Trophoblast cell (in vitro differentiated cells and primary cell): ENCODE measurements around the gene PAX6.

Experiments
- DNase-seq, 2 donors: peaks; one replicate each; pipeline ENCODE4 v3.0.0-alpha.2; 2016
- H2AFZ ChIP-seq: 2 replicates; pipeline ENCODE4 v1.6.1; 2013; ENCODE audit warnings: low read length, moderate library complexity, mild to moderate bottlenecking; ENCODE audit not compliant: insufficient read depth, poor library complexity
- H2AK5ac ChIP-seq: 2 replicates; pipeline ENCODE4 v1.6.1; 2013; ENCODE audit warnings: mild to moderate bottlenecking, low read length
- H2BK120ac ChIP-seq: 2 replicates; pipeline ENCODE4 v1.6.1; 2013; ENCODE audit warnings: low read length, mild to moderate bottlenecking, moderate library complexity; ENCODE audit not compliant: insufficient read depth, poor library complexity
- H2BK12ac ChIP-seq: 2 replicates; pipeline ENCODE4 v1.6.1; 2013; ENCODE audit warnings: mild to moderate bottlenecking, low read length, moderate library complexity
- H2BK5ac ChIP-seq: 2 replicates; pipeline ENCODE4 v1.6.1; 2013; ENCODE audit warnings: low read length, low read depth, moderate library complexity, mild to moderate bottlenecking; ENCODE audit not compliant: poor library complexity
- H3K14ac ChIP-seq: 2 replicates; pipeline ENCODE4 v1.6.1; 2013; ENCODE audit warnings: mild to moderate bottlenecking, low read length
- H3K18ac ChIP-seq: 2 replicates; pipeline ENCODE4 v1.6.1; 2013; ENCODE audit warnings: mild to moderate bottlenecking, low read length
- H3K23ac ChIP-seq: 2 replicates; pipeline ENCODE4 v1.6.1; 2013; ENCODE audit warnings: low read length
- H3K27ac ChIP-seq: 2 replicates; pipeline ENCODE4 v1.5.1; 2013; ENCODE audit warnings: low read depth, mild to moderate bottlenecking, inconsistent platforms, low read length, moderate library complexity
- H3K27me3 ChIP-seq: 2 replicates; pipeline ENCODE4 v1.6.1; 2013; ENCODE audit warnings: inconsistent platforms, mild to moderate bottlenecking, low read length, moderate library complexity; ENCODE audit not compliant: insufficient read depth
- H3K36me3 ChIP-seq, 2 experiments: 1 replicate in 1 of 2; 2 replicates in 1 of 2; pipeline ENCODE4 v1.6.1; 2013; ENCODE audit warnings: low read length in 2 of 2, mild to moderate bottlenecking in 2 of 2, moderate library complexity in 1 of 2; ENCODE audit not compliant: insufficient read depth in 2 of 2, control insufficient read depth in 1 of 2
- H3K4ac ChIP-seq: 2 replicates; pipeline ENCODE4 v1.6.1; 2013; ENCODE audit warnings: low read depth, mild to moderate bottlenecking, low read length, moderate library complexity
- H3K4me1 ChIP-seq, 2 experiments: 1 replicate in 1 of 2; 2 replicates in 1 of 2; pipeline ENCODE4 v1.6.1; 2013; ENCODE audit warnings: low read length in 2 of 2, mild to moderate bottlenecking in 2 of 2, moderate library complexity in 1 of 2; ENCODE audit not compliant: insufficient read depth in 2 of 2, control insufficient read depth in 1 of 2
- H3K4me2 ChIP-seq: 2 replicates; pipeline ENCODE4 v1.6.1; 2013; ENCODE audit warnings: inconsistent platforms, mild to moderate bottlenecking, low read length, moderate library complexity
- H3K4me3 ChIP-seq: 2 replicates; pipeline ENCODE4 v1.5.1; 2013; ENCODE audit warnings: mild to moderate bottlenecking, low read depth, low read length, inconsistent platforms
- H3K79me1 ChIP-seq: one replicate; pipeline ENCODE4 v1.6.1; 2013; ENCODE audit warnings: low read length
- H3K79me2 ChIP-seq: 2 replicates; pipeline ENCODE4 v1.6.1; 2013; ENCODE audit warnings: low read length, mild to moderate bottlenecking; ENCODE audit not compliant: control insufficient read depth, insufficient read depth, poor library complexity
- H3K9ac ChIP-seq: 2 replicates; pipeline ENCODE4 v1.6.1; 2013; ENCODE audit warnings: mild to moderate bottlenecking, low read length
- H3K9me3 ChIP-seq: 2 replicates; pipeline ENCODE4 v1.6.1; 2013; ENCODE audit warnings: low read depth, mild to moderate bottlenecking, control low read depth, inconsistent platforms, low read length; ENCODE audit not compliant: insufficient read depth
- H4K12ac ChIP-seq: 2 replicates; pipeline ENCODE4 v1.6.1; 2013; ENCODE audit warnings: low read depth, mild to moderate bottlenecking, low read length, moderate library complexity
- H4K8ac ChIP-seq: 2 replicates; pipeline ENCODE4 v1.6.1; 2013; ENCODE audit warnings: low read depth, mild to moderate bottlenecking, low read length, moderate library complexity
- H4K91ac ChIP-seq: one replicate; pipeline ENCODE4 v1.6.1; 2013; ENCODE audit warnings: low read depth, mild to moderate bottlenecking, low read length, moderate library complexity
- WGBS: extraction: QIAGEN DNeasy Blood & Tissue Kit; methylation state at CpG from one replicate; pipeline ENCODE4 v1.1.7; 2013; ENCODE audit warnings: missing lambda C conversion rate; ENCODE audit not compliant: insufficient read length, insufficient coverage; ENCODE audit errors: extremely low coverage; 5-methylcytosine and 5-hydroxymethylcytosine counted together

Gene PAX6

DNA sequence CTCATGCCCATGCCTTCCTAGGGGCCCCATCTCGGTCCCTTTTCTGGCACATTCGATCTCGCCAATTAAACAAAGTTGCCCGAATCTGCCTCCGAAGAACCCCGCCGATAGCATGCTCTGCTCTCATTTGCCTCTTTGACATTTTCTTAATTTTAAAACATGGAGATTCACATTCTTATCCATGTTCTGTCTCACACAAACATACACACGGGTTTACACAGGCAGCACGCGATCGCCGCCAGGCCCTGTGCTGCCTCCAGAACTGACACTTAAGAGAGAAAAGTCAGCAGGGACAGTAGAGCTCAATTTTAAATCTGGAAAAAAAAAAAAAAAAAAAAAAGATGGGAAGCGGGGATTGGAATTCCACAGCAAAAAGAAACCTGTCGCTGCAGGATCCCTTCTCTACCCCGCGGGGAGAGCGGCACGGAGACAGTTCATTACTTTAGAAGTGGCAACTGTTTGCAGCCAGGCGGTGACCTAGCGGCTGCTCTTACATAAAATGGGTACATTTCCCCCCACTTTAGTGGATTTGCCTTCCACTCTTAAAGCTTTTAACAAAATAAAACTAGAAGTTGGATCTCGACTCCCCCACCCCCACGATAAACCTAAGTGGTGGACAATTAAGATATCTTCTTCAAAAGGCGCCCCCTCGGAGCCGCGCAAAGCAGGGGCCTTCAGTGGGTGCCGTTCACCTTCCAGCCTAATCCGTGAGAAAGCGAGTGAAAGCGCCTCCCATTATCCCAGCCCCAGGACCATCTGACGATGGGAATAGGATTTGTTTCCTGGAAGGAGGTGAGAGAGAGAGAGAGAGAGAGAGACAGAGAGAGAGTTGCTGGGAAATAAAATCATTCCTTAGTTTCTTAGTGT is 13.7 kb downstream of the PAX6 start:
- Histone ChIP-seq H3K9me3 (peaks cover 8% of the 10 kb centered on the region), H4K8ac (no peak overlapping the region), H4K91ac (no peak overlapping the region), H3K18ac (no peak overlapping the region), H3K79me1 (no peaks in the 10 kb centered on the region), H2BK12ac (no peak overlapping the region), H3K79me2 (no peaks in the 10 kb centered on the region), H3K14ac (no peak overlapping the region), H4K12ac (no peak overlapping the region), H3K23ac (no peak overlapping the region), H3K4me2 (no peak overlapping the region), H3K4me3 (no peak overlapping the region), H3K4me1 (peaks cover 3 to 7% of the 10 kb centered on the region in 2 experiments), H3K4ac (no peak overlapping the region), H2BK120ac (no peak overlapping the region), H3K27me3 (peaks cover 66% of the 10 kb centered on the region), H2AFZ (no peak overlapping the region), H3K27ac (no peak overlapping the region), H2BK5ac (no peak overlapping the region), H3K9ac (no peak overlapping the region), H2AK5ac (no peak overlapping the region), H3K36me3 (no peaks in the 10 kb centered on the region)
- no CpG with 5 or more reads among the region's 31 CpGs for WGBS
- no peak for DNase-seq

DNA sequence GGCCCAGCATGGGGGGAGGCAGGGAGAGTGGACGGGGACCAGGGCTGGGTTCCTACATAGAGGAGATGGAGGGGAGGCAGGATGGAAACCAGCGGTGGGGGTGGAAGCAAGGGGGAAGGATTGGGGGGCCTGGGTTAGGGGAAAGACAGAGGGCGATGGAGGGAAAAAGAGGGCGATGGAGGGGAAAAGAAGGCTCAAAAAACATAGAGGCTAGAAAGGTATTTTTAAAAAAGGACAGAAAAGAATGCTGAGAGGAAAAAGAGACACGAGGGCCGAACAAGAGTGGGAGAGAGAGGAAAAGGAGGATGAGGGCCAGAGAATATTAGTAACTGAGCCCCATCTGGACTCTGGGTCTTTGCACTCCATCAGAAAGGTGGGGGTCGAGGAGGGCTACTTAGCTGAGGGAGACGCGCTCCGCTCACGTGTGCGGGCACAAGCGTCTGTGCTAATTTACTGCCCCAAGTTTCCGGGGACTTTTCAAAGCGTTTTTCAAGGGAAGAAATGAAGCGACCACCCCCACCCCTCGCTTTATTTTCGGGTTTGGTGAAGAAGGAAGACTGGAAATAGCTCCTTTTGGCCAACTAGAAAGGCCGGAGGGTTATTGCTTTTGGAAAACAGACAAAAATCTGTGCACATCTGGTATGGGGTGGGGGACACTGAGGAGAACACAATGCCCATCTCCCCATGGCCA is 14.5 kb downstream of the PAX6 start:
- peaks cover 66% of the 10 kb centered on the region for H3K27me3 ChIP-seq
- H4K12ac ChIP-seq = no peak overlapping the region
- no peak overlapping the region for H3K18ac ChIP-seq
- peaks cover 3 to 7% of the 10 kb centered on the region in 2 experiments for H3K4me1 ChIP-seq
- H3K79me2 ChIP-seq = no peaks in the 10 kb centered on the region
- no peak overlapping the region for H3K23ac ChIP-seq
- no peak overlapping the region for H4K8ac ChIP-seq
- H2BK120ac ChIP-seq = no peak overlapping the region
- H3K79me1 ChIP-seq = no peaks in the 10 kb centered on the region
- no peak overlapping the region for H3K4me2 ChIP-seq
- H2AFZ ChIP-seq = no peak overlapping the region
- no peak overlapping the region for H2BK12ac ChIP-seq
- H2AK5ac ChIP-seq = no peak overlapping the region
- H3K9me3 ChIP-seq = peaks cover 8% of the 10 kb centered on the region
- no peak overlapping the region for H3K27ac ChIP-seq
- no peak overlapping the region for H3K4me3 ChIP-seq
- WGBS = no CpG with 5 or more reads among the region's 19 CpGs
- H4K91ac ChIP-seq = no peak overlapping the region
- no peak overlapping the region for H3K9ac ChIP-seq
- no peak for DNase-seq
- no peak overlapping the region for H3K14ac ChIP-seq
- H2BK5ac ChIP-seq = no peak overlapping the region
- no peaks in the 10 kb centered on the region for H3K36me3 ChIP-seq
- H3K4ac ChIP-seq = no peak overlapping the region

DNA sequence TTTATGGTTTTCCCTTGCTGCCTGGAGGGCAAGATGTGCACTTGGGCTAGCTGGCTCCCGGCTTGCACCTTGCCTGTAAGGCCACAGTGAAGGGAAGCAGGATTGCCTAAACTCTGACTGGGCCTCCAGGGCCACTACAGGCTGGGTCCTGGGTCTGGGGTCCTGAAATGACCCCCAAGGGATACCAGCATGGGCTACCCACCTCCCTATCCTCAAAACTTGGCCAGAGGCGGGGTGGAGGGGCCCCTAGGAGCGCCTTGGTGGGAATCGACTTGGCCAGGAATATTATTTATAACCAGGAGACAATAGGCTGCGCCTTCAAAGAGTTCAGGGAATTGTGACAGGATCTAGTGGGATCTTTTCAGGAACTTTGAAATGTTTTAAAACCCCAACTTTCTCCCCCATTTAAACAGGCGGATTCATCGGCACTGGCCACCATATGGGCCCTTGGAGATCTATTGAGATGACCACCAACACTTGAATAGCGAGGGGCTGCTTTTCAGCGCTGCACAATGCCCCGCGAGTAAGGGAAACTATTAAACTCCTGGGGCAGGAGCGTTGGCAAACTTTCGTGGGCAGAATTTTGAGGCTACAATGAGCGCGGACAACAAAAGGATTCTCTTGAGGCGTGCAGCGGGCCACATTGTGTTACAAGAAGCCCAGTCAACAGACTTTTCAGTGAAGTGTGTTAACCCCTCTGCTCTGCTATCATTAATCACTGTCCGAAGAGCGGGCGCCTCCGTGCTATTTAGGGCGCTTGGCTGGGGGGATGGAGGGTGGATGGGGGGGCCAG is 15.2 kb downstream of the PAX6 start:
- no CpG with 5 or more reads among the region's 22 CpGs for WGBS
- Histone ChIP-seq H3K27me3 (peaks cover 59% of the 10 kb centered on the region), H4K12ac (no peak overlapping the region), H3K79me1 (no peaks in the 10 kb centered on the region), H2BK120ac (no peak overlapping the region), H3K9ac (no peak overlapping the region), H3K18ac (no peak overlapping the region), H3K14ac (no peak overlapping the region), H4K8ac (no peak overlapping the region), H2BK5ac (no peak overlapping the region), H3K4me2 (no peak overlapping the region), H3K9me3 (peaks cover 8% of the 10 kb centered on the region), H3K23ac (no peak overlapping the region), H3K36me3 (no peaks in the 10 kb centered on the region), H3K4me1 (peaks cover 3 to 7% of the 10 kb centered on the region in 2 experiments), H3K79me2 (no peaks in the 10 kb centered on the region), H2AK5ac (no peak overlapping the region), H3K4me3 (no peak overlapping the region), H2BK12ac (no peak overlapping the region), H3K27ac (no peak overlapping the region), H2AFZ (no peak overlapping the region), H3K4ac (no peak overlapping the region), H4K91ac (no peak overlapping the region)
- DNase-seq = no peak

DNA sequence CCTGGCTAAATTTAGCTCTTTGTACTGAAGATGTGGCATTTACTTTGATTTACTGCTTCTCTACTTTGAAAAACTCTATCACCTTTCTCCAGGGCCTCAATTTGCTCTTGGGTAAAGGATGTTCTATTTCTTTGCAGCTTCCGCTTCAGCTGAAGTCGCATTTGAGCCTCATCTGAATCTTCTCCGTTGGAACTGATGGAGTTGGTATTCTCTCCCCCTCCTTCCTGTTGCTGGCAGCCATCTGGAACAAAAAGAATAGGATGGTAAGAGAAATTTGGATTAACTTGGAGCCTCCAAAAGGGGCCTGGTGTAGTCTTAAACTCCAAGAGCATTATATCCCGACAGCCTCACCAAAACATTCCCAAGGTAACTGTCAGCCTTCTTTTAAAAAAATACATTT is 16.6 kb downstream of the PAX6 start:
- WGBS = no CpG with 5 or more reads among the region's 4 CpGs
- H3K14ac ChIP-seq = no peak overlapping the region
- no peak overlapping the region for H2BK120ac ChIP-seq
- no peak overlapping the region for H3K18ac ChIP-seq
- H3K27me3 ChIP-seq = peaks cover 47% of the 10 kb centered on the region
- no peak overlapping the region for H2AFZ ChIP-seq
- no peak overlapping the region for H2BK5ac ChIP-seq
- no peak overlapping the region for H3K4me2 ChIP-seq
- no peak overlapping the region for H4K12ac ChIP-seq
- H4K91ac ChIP-seq = no peak overlapping the region
- no peak overlapping the region for H3K27ac ChIP-seq
- no peak for DNase-seq
- no peak overlapping the region for H3K4ac ChIP-seq
- H4K8ac ChIP-seq = no peak overlapping the region
- H3K36me3 ChIP-seq = no peaks in the 10 kb centered on the region
- no peak overlapping the region for H3K23ac ChIP-seq
- peaks cover 6% of the 10 kb centered on the region for H3K9me3 ChIP-seq
- no peak overlapping the region for H3K4me3 ChIP-seq
- H3K4me1 ChIP-seq = peaks cover 3 to 7% of the 10 kb centered on the region in 2 experiments
- H2AK5ac ChIP-seq = no peak overlapping the region
- no peaks in the 10 kb centered on the region for H3K79me1 ChIP-seq
- no peak overlapping the region for H2BK12ac ChIP-seq
- H3K79me2 ChIP-seq = no peaks in the 10 kb centered on the region
- H3K9ac ChIP-seq = no peak overlapping the region
